Psoas muscle (tissue), 8 donors: ENCODE measurements around the gene MNT. TPM values are rescaled to one million over a fixed set of nuclear protein-coding genes. Genes with fewer than 3 reads are reported as not detected.

Experiments used
- ATAC-seq, 4 donors: fragments of 200-7000 bp; cut with Tn5 transposase; one replicate each; pipeline ENCODE4 v1.9.1; 2020; ENCODE audit warnings: moderate library complexity in 3 of 4, mild to moderate bottlenecking in 2 of 4
- DNase-seq, 2 donors: peaks; one replicate each; pipeline ENCODE4 v3.0.0-alpha.2; 2020
- H3K27ac ChIP-seq: fragments of 200-600 bp; one replicate; pipeline ENCODE4 v1.8.0; 2022
- H3K27me3 ChIP-seq, 3 donors: fragments of 200-600 bp in 1 of 3; one replicate each; pipeline versions ENCODE4 v1.6.1 to v1.8.0; 2013 to 2022; ENCODE audit warnings: low read length in 2 of 3, mild to moderate bottlenecking in 2 of 3, moderate library complexity in 1 of 3; ENCODE audit not compliant: insufficient read depth in 3 of 3
- H3K36me3 ChIP-seq, 2 donors: fragments of 200-600 bp in 1 of 2; one replicate each; pipeline versions ENCODE4 v1.6.1 to v1.8.0; 2013 to 2022; ENCODE audit warnings: low read depth in 1 of 2, mild to moderate bottlenecking in 1 of 2, moderate library complexity in 1 of 2; ENCODE audit not compliant: insufficient read depth in 1 of 2
- H3K4me1 ChIP-seq: fragments of 200-600 bp; one replicate; pipeline ENCODE4 v1.8.0; 2022
- H3K4me3 ChIP-seq: fragments of 200-600 bp; one replicate; pipeline ENCODE4 v1.8.0; 2022; ENCODE audit warnings: mild to moderate bottlenecking
- H3K9me3 ChIP-seq: fragments of 200-600 bp; one replicate; pipeline ENCODE4 v1.8.0; 2022
- WGBS, 3 donors: extraction: QIAGEN DNeasy Blood & Tissue Kit; methylation state at CpG; one replicate each; pipeline versions ENCODE4 v1.1.6 to v1.1.7; 2013; 5-methylcytosine and 5-hydroxymethylcytosine counted together
- intact Hi-C, 2 donors: fragments of 100-400 bp; cut with DNase I; formaldehyde crosslinking; loops; one replicate each; pipeline versions ENCODE4 v1.11.0 to v1.14.2; 2022
- polyA plus RNA-seq, 3 donors: library from polyadenylated mRNA; stranded (reverse); fragments of 200-250 nt; gene quantifications; one replicate each; pipeline ENCODE4 v1.2.3, GENCODE V29; 2013
- total RNA-seq, 4 donors: library from RNA; stranded (reverse); fragmentation: NEBNext Ultra II Directional in 2 of 4; extraction: Animal tissue kit (Norgen Biotek cat#: 25700) in 2 of 4; gene quantifications; one replicate each; pipeline versions ENCODE4 v1.2.1 to v1.2.4, GENCODE V29; 2021 to 2023
- TF ChIP-seq, protein P1 (sequence below): fragments of 200-600 bp; IDR thresholded peaks from one replicate; pipeline ENCODE4 v1.8.0; 2022; ENCODE audit warnings: antibody characterized with exemption
- donor health status: healthy with polysubstance abuse.
- donor health status: DM: no; HTN: no; CAD: no; lungs with moderate emphysema.
- donor health status: Bipolar disorder and iron deficiency.
- donor health status: healthy.
- donor health status: DM: yes; HTN: yes; CAD: no.
- donor health status: DM: no; HTN: no; CAD: no.
- donor health status: DM: no; HTN: no; CAD: no.
- donor health status: DM: yes; HTN: yes; CAD: no.

Gene MNT
- total and polyA plus RNA-seq, 7 donors: 2.5 to 11.7 (median 7.0) TPM

DNA sequence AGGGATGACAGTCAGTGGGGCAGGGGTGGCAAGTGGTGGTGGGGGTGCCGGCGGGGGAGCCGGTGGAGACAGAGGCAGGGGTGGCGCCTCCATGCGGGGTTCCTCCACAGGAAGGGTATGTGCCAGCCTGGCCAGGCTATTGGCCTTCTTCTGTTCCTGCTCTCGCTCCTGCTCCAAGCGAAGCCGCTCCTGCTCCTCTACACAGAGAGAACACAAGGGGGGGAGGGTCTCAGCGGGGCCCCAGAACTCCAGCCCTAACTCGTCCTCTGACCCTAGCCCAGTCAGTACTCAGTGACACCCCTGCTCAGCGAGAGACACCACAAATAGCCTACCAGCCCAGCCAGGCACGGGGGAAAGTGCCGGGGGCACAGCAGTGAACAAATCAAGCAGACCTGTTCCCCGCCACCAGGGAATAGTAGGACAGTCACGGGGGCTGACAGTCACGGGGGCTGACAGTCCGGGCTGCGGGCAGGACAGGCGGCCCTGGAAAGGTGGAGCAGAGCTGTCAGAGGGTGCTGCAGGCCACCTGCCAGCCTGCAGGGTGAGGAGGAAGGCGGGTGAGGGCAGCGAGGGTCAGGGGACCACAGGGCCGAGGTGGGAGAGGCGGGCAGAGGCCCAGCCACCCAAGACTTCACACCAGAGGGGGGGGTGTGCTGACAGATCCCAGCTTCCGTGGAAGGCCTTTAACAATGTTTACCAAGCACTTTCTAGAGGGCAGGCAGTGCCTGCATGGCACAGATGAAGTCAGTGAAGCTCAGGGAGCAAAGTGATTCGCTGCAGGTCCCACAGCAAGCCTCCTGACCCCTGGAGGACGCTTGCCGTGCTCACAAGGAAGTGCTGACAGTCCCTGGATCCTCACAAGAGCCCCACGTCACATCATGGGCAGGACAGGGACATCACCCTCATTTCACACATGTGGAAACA lies 5.3 kb downstream of the MNT start:
- peak overlapping the region; percentile 98 for H3K4me3 ChIP-seq
- ATAC-seq: no peak
- H3K27ac ChIP-seq: peak overlapping the region; percentile 100
- intact Hi-C loops: no loop called here
- peaks cover 65% of the 10 kb centered on the region for H3K4me1 ChIP-seq
- H3K9me3 ChIP-seq: no peaks in the 10 kb centered on the region
- TF ChIP-seq, protein P1, sequence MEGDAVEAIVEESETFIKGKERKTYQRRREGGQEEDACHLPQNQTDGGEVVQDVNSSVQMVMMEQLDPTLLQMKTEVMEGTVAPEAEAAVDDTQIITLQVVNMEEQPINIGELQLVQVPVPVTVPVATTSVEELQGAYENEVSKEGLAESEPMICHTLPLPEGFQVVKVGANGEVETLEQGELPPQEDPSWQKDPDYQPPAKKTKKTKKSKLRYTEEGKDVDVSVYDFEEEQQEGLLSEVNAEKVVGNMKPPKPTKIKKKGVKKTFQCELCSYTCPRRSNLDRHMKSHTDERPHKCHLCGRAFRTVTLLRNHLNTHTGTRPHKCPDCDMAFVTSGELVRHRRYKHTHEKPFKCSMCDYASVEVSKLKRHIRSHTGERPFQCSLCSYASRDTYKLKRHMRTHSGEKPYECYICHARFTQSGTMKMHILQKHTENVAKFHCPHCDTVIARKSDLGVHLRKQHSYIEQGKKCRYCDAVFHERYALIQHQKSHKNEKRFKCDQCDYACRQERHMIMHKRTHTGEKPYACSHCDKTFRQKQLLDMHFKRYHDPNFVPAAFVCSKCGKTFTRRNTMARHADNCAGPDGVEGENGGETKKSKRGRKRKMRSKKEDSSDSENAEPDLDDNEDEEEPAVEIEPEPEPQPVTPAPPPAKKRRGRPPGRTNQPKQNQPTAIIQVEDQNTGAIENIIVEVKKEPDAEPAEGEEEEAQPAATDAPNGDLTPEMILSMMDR: no peak
- WGBS, 3 donors: 61 to 80% (median 73%) methylated on average over 23 to 28 of the region's 28 CpGs
- H3K27me3 ChIP-seq: no peaks in the 10 kb centered on the region
- DNase-seq: peak in 1 of 2 donors; percentile 57
- no peaks in the 10 kb centered on the region for H3K36me3 ChIP-seq

DNA sequence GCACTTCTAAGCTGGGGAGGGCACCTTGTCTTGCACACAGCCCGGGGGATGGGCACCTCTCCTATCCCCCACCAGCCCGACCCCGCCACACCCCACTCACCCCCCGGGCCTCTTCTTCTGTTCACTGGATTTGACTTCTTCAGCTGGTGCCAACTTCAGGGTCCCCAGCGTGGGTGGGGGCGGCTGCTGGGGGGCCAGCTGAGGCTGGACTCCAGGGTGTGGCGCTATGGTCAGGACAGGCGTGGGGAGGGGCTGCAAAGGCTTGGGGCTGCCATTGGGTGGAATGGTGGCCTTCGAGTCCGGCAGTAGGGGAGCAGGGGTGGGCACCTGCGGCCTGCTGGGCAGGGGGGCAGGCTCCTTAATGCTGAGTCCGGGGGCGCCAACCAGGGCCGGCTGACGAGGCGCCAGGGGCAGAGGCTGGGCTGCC lies 6.1 kb downstream of the MNT start:
- 81 to 85% (median 81%) methylated on average over 14 to 16 of the region's 16 CpGs for WGBS, 3 donors
- intact Hi-C loops: no loop called here
- H3K4me1 ChIP-seq: peaks cover 72% of the 10 kb centered on the region

DNA sequence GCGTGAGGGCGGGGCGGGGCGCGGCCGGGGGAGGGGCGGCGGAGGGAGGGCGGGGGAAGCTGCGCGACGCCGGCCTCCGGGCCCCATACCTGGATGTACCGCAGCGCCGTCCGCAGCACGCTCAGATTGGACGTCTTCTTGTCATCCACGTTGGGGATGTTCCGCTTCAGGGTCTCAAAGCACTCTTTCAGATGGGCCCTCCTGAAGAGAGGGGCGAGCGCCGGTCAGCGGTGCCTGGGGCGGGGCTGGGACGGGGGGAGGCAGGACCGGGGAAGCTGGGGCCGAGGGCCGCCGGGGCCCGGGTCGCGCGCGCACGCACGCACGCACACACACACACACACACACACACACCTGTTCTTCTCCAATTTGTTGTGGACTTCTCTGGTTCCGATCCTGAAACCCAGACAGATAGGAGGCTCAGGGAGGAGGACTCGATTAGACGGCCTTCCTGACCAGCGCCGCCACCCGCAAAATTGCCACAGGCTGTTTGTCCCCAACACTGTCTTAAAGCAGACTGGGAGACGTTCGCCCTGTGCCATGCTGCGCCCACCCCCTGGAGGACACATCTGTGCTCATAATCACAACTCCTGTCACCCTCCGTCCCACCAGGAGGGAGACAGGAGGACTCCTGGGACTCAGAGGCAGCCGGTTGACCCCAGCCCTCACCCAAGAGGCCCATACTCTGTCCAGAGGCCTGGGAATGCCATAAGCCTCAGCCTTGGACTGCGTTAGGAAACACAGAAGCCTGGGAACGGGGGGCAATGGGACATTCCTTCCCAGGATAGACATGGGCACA lies 6.7 kb downstream of the MNT start:
- peak; percentile 30 to 57 for DNase-seq
- Histone ChIP-seq H3K4me3 (peak overlapping the region; percentile 79), H3K36me3 (no peaks in the 10 kb centered on the region), H3K27ac (peak overlapping the region; percentile 100), H3K27me3 (no peaks in the 10 kb centered on the region), H3K4me1 (peaks cover 79% of the 10 kb centered on the region), H3K9me3 (no peaks in the 10 kb centered on the region)
- WGBS, 3 donors: 16 to 39% (median 26%) methylated on average over 22 to 52 of the region's 53 CpGs
- TF ChIP-seq, protein P1: no peak
- intact Hi-C loops: no loop called here
- no peak for ATAC-seq

More for the DNA sequence above, 6.1 kb downstream of the MNT start:
- no peaks in the 10 kb centered on the region for H3K27me3 ChIP-seq
- H3K4me3 ChIP-seq: peak overlapping the region; percentile 79
- H3K9me3 ChIP-seq: no peaks in the 10 kb centered on the region
- ATAC-seq (no peak), DNase-seq (peak in 1 of 2 donors; percentile 55)
- H3K36me3 ChIP-seq: no peaks in the 10 kb centered on the region
- H3K27ac ChIP-seq: peak overlapping the region; percentile 100
- TF ChIP-seq, protein P1: no peak

DNA sequence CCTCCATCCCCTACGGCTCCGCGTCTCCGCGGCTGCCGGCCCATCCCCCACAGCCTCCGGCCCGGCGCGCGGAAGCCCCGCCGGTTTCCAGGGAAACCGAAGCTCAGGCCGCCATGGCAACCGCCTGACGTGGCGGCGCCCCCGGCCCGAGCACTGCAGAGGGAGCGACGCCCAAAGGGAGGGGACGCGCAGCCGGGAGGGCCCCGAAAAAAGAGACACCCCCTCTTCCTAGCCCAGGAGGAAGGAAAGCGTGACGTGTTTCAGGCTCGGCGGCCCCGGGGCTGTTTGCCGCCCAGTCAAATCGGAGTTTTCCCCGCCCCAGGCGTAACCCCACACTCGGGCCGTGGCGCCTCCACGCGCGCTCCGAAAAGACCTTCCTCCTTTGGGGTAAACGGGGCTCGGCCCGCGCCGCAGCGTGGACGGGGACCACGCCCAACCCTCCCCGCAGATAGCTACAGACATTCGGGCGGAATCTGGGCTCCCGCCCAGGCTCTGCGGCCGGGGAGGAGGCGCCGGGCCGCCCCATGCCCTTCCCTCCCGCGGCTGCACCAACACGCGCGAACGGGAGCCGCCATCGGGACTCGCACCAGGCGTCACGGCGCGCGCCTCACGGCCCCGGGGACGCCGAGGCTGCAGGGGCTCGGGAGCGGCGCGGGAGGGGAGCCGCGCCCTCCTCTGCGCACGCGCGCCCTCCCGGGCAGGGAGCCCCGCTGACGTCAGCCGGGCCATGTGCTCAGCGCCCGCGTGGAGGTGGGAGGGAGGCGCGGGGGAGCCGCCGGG lies 7.5 kb downstream of the MNT start:
- WGBS, 3 donors: 0 to 1% (median 0%) methylated on average over 47 to 99 of the region's 99 CpGs
- TF ChIP-seq, protein P1: no peak
- intact Hi-C loops: no loop called here

More for the DNA sequence above, 7.5 kb downstream of the MNT start:
- ATAC-seq: peak; percentile 64 to 69 (median 67)
- Histone ChIP-seq H3K36me3 (no peaks in the 10 kb centered on the region), H3K9me3 (no peaks in the 10 kb centered on the region), H3K27ac (peak overlapping the region; percentile 100), H3K27me3 (no peaks in the 10 kb centered on the region), H3K4me1 (peaks cover 81% of the 10 kb centered on the region), H3K4me3 (peak overlapping the region; percentile 79)
- DNase-seq: peak; percentile 92 to 95
